GM12878 (cell line): ENCODE data around the gene SPTAN1. TPM values are rescaled to one million over a fixed set of nuclear protein-coding genes. Genes with fewer than 3 reads are reported as not detected.

Experiments
- ATAC-seq: fragments of 200-7000 bp; cut with Tn5 transposase; 3 replicates; pipeline ENCODE4 v1.9.1; 2020; ENCODE audit warnings: mild to moderate bottlenecking, moderate library complexity
- BruUV-seq: library from RNA; stranded (reverse); fragments of 400-500 nt; replicated peaks from 2 replicates; lab custom pipeline; 2021; lab: Mats Ljungman, UMichigan
- CTCF ChIA-PET: fragments of 300-600 bp; sonication (Branson Sonifier 250); formaldehyde crosslinking; extraction: SDS; loops from one replicate; lab custom pipeline; 2021; ENCODE audit warnings: inconsistent platforms; lab: Yijun Ruan, JAX
- POLR2A ChIA-PET: fragments of 350-600 bp; formaldehyde crosslinking; extraction: SDS; loops from one replicate; lab custom pipeline; 2021; ENCODE audit warnings: inconsistent platforms; lab: Charles Lee
- RAD21 ChIA-PET: fragments of 300-600 bp; sonication (Branson Sonifier 250); formaldehyde crosslinking; loops from one replicate; lab custom pipeline; 2023; ENCODE audit warnings: antibody characterized with exemption; ENCODE audit not compliant: unreplicated experiment; lab: Charles Lee
- SMC1A ChIA-PET: fragments of 300-600 bp; sonication (Branson Sonifier 250); formaldehyde crosslinking; loops from one replicate; lab custom pipeline; 2023; ENCODE audit not compliant: unreplicated experiment, uncharacterized antibody; lab: Charles Lee
- DNase-seq: peaks from one replicate; pipeline ENCODE4 v3.0.0-alpha.2; 2011; ENCODE audit warnings: low read depth, low spot score
- FAIRE-seq: peaks from 3 replicates; lab custom pipeline; 2011; peaks lifted over from hg19 to GRCh38; lab: Jason Lieb, UNC
- H2AFZ ChIP-seq: 2 replicates; pipeline ENCODE4 v1.6.0; 2011; ENCODE audit warnings: low read depth, low read length, control low read depth; ENCODE audit not compliant: control insufficient read depth
- H3K27ac ChIP-seq: 2 replicates; pipeline ENCODE4 v1.5.1; 2011; ENCODE audit warnings: control low read depth; ENCODE audit not compliant: control insufficient read depth, insufficient read depth
- H3K27me3 ChIP-seq, 2 experiments: replicated peaks in 1 of 2; 2 replicates each; pipeline versions ENCODE4 v1.6.0 to v1.6.1; 2011; ENCODE audit warnings: low read length in 1 of 2; ENCODE audit not compliant: control insufficient read depth in 2 of 2, insufficient read depth in 2 of 2
- H3K36me3 ChIP-seq, 2 experiments: 2 replicates each; pipeline ENCODE4 v1.5.1; 2011; ENCODE audit warnings: low read length in 1 of 2; ENCODE audit not compliant: control insufficient read depth in 2 of 2, insufficient read depth in 2 of 2
- H3K4me1 ChIP-seq: 2 replicates; pipeline ENCODE4 v1.6.1; 2011; ENCODE audit warnings: mild to moderate bottlenecking, low read length, moderate library complexity, mixed read lengths; ENCODE audit not compliant: control insufficient read depth, insufficient read depth
- H3K4me2 ChIP-seq: 2 replicates; pipeline ENCODE4 v1.6.0; 2011; ENCODE audit warnings: control low read depth; ENCODE audit not compliant: control insufficient read depth, insufficient read depth
- H3K4me3 ChIP-seq: fragments of 200-600 bp; sonication (generic); 2 replicates; pipeline ENCODE4 v1.5.1; 2016
- H3K79me2 ChIP-seq: 2 replicates; pipeline ENCODE4 v1.6.0; 2011; ENCODE audit warnings: low read length; ENCODE audit not compliant: control insufficient read depth, insufficient read depth
- H3K9ac ChIP-seq: 2 replicates; pipeline ENCODE4 v1.8.0; 2011; ENCODE audit warnings: low read length, control low read depth, mixed read lengths; ENCODE audit not compliant: control insufficient read depth, insufficient read depth
- H3K9me3 ChIP-seq: replicated peaks from 3 replicates; pipeline ENCODE4 v1.5.1; 2011; ENCODE audit warnings: mild to moderate bottlenecking, low read length; ENCODE audit not compliant: control insufficient read depth, insufficient read depth
- H4K20me1 ChIP-seq: 2 replicates; pipeline ENCODE4 v1.6.0; 2011; ENCODE audit not compliant: control insufficient read depth, insufficient read depth
- BHLHE40 ChIP-seq, 2 experiments: fragments of 450-650 bp in 1 of 2; IDR thresholded peaks; 2 replicates each; pipeline ENCODE4 v1.6.1; 2011 to 2017; ENCODE audit warnings: low read depth in 2 of 2, borderline replicate concordance in 1 of 2, improper control_type of control experiment in 1 of 2, low read length in 1 of 2, mild to moderate bottlenecking in 1 of 2
- FOXM1 ChIP-seq: IDR thresholded peaks from 2 replicates; pipeline ENCODE4 v1.6.1; 2012; ENCODE audit warnings: low read depth, mild to moderate bottlenecking, inconsistent platforms, low read length, moderate library complexity
- KAT2A ChIP-seq: conservative IDR thresholded peaks from 2 replicates; pipeline ENCODE4 v1.6.1; 2011; ENCODE audit warnings: low read depth, low read length; ENCODE audit not compliant: control insufficient read depth
- KDM1A ChIP-seq: fragments of 200-600 bp; sonication (generic); IDR thresholded peaks from 2 replicates; pipeline ENCODE4 v1.6.1; 2016; ENCODE audit warnings: borderline replicate concordance
- NFYA ChIP-seq: IDR thresholded peaks from 2 replicates; pipeline ENCODE4 v1.6.1; 2011; ENCODE audit warnings: low read depth, mild to moderate bottlenecking, low read length, improper control_type of control experiment, borderline replicate concordance
- NRF1 ChIP-seq: conservative IDR thresholded peaks from 2 replicates; pipeline ENCODE4 v1.6.1; 2011; ENCODE audit warnings: mild to moderate bottlenecking, low read depth, low read length, improper control_type of control experiment
- RAD21 ChIP-seq: IDR thresholded peaks from 2 replicates; pipeline ENCODE4 v1.6.1; 2011; ENCODE audit warnings: mild to moderate bottlenecking, low read depth, low read length, moderate library complexity; ENCODE audit not compliant: insufficient read depth
- TAF1 ChIP-seq: IDR thresholded peaks from 2 replicates; pipeline ENCODE4 v1.6.1; 2011; ENCODE audit warnings: mild to moderate bottlenecking, low read depth, low read length, borderline replicate concordance
- ZNF207 ChIP-seq: fragments of 450-650 bp; IDR thresholded peaks from 2 replicates; pipeline ENCODE4 v1.6.1; 2014; ENCODE audit warnings: antibody characterized with exemption, mild to moderate bottlenecking, borderline replicate concordance
- WGBS: methylation state at CpG from one replicate; pipeline ENCODE4 v1.1.6; 2016; ENCODE audit warnings: low lambda C conversion rate; ENCODE audit not compliant: insufficient replicate concordance, insufficient coverage; ENCODE audit errors: missing lambda C conversion rate; 5-methylcytosine and 5-hydroxymethylcytosine counted together
- in situ Hi-C: fragments of 300-500 bp; cut with MboI; formaldehyde crosslinking; loops from 9 replicates; pipeline ENCODE4 v1.14.3; 2018; ENCODE audit warnings: mixed read lengths
- intact Hi-C: fragments of 100-400 bp; cut with micrococcal nuclease; formaldehyde crosslinking; loops from one replicate; pipeline ENCODE4 v1.14.2; 2022; ENCODE audit not compliant: unreplicated experiment
- polyA plus RNA-seq, 11 experiments: library from polyadenylated mRNA; depleted of rRNA in 4 of 11; unstranded in 6 of 11; stranded (reverse) in 5 of 11; fragments of >200 nt; fragmentation: Nextera tagmentation in 4 of 11; fragmentation: Illumina TruSeq in 1 of 11; extraction: Ambion mirVana in 4 of 11; extraction: Trizol in 1 of 11; gene quantifications; 1 replicate in 1 of 11; 2 replicates in 10 of 11; pipeline versions ENCODE4 v1.2.1 to v1.2.3, GENCODE V29; 2011 to 2016; ENCODE audit warnings: inconsistent platforms in 2 of 11, missing spikeins in 2 of 11, low read depth in 1 of 11
- total RNA-seq, 4 experiments: library from RNA; depleted of rRNA in 3 of 4; stranded (reverse); fragments of >200 nt in 3 of 4; fragmentation: Illumina TruSeq in 1 of 4; extraction: Trizol in 1 of 4; gene quantifications; 2 replicates each; pipeline versions ENCODE4 v1.2.1 to v1.2.3, GENCODE V29; 2013 to 2021
- TF ChIP-seq, protein P1 (sequence below): fragments of 450-650 bp; IDR thresholded peaks from 2 replicates; pipeline ENCODE4 v1.6.1; 2017; ENCODE audit warnings: mild to moderate bottlenecking, moderate library complexity
- TF ChIP-seq, protein P2 (sequence below): IDR thresholded peaks from 2 replicates; pipeline ENCODE4 v1.6.1; 2012; ENCODE audit warnings: low read length, inconsistent platforms
- TF ChIP-seq, protein P3 (sequence below): fragments of 150-350 bp; IDR thresholded peaks from 2 replicates; pipeline ENCODE4 v1.6.1; 2014; ENCODE audit warnings: mild to moderate bottlenecking, low read depth, low read length
- TF ChIP-seq, protein P4 (sequence below), 3 experiments: IDR thresholded peaks in 2 of 3; conservative IDR thresholded peaks in 1 of 3; 2 replicates each; pipeline ENCODE4 v1.5.1; 2011; ENCODE audit warnings: low read depth in 3 of 3, low read length in 3 of 3, mild to moderate bottlenecking in 3 of 3, control low read depth in 2 of 3, moderate library complexity in 2 of 3, inconsistent platforms in 1 of 3, mixed read lengths in 1 of 3; ENCODE audit not compliant: control insufficient read depth in 2 of 3, insufficient read depth in 1 of 3; ENCODE audit errors: extremely low read depth in 1 of 3

SPTAN1 gene
- total and polyA plus RNA-seq, 10 of the 15 experiments (the other 5 are each of a cell fraction or from before 2014, with no cell fraction given) = 18.7 to 156 (median 73.6) TPM

DNA sequence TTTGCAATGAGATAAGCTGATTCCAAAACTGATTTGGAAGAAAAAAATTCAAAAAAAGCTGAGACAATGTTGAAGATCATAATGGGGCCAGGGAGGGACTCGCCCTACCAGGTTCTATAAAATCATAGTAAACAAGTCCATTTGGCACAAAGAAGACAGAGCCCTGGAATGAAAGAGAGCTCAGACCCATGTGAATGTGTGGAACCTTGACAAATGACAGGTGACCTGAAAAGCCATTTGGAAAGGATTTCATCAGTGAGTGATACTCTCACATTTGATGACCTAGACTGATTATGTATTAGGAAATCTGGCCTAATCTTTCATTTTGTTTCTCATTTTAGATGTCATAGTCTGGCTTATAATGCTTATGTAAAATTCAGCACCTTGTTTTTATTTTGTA is 26.8 kb downstream of the SPTAN1 start (continued):
- TF ChIP-seq, protein P1, sequence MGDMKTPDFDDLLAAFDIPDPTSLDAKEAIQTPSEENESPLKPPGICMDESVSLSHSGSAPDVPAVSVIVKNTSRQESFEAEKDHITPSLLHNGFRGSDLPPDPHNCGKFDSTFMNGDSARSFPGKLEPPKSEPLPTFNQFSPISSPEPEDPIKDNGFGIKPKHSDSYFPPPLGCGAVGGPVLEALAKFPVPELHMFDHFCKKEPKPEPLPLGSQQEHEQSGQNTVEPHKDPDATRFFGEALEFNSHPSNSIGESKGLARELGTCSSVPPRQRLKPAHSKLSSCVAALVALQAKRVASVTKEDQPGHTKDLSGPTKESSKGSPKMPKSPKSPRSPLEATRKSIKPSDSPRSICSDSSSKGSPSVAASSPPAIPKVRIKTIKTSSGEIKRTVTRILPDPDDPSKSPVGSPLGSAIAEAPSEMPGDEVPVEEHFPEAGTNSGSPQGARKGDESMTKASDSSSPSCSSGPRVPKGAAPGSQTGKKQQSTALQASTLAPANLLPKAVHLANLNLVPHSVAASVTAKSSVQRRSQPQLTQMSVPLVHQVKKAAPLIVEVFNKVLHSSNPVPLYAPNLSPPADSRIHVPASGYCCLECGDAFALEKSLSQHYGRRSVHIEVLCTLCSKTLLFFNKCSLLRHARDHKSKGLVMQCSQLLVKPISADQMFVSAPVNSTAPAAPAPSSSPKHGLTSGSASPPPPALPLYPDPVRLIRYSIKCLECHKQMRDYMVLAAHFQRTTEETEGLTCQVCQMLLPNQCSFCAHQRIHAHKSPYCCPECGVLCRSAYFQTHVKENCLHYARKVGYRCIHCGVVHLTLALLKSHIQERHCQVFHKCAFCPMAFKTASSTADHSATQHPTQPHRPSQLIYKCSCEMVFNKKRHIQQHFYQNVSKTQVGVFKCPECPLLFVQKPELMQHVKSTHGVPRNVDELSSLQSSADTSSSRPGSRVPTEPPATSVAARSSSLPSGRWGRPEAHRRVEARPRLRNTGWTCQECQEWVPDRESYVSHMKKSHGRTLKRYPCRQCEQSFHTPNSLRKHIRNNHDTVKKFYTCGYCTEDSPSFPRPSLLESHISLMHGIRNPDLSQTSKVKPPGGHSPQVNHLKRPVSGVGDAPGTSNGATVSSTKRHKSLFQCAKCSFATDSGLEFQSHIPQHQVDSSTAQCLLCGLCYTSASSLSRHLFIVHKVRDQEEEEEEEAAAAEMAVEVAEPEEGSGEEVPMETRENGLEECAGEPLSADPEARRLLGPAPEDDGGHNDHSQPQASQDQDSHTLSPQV = no peak

DNA sequence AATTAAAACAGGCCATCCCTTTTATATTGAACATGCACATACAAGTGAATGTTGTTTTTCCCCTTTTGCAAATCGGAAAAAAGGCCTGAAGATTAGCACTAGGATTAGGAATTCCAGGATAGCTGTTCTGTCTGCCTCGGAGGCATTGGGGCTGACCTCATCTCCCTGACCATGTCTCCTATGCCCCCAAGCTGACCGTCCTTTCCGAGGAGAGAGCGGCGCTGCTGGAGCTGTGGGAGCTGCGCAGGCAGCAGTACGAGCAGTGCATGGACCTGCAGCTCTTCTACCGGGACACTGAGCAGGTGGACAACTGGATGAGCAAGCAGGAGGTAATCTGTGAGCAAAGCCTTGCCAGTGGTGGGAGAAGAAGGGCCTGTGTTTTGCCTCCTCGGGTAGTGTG is 28.3 kb downstream of the SPTAN1 start:
- POLR2A ChIA-PET = interaction anchor here (0.5 to 1.1 kb wide), 2 partner anchors 22 to 75 kb away, joined by 3 to 4 read pairs; no protein-coding TSS in a partner anchor
- ATAC-seq = no peak
- Histone ChIP-seq H3K27ac (no peak overlapping the region), H3K4me1 (no peaks in the 10 kb centered on the region), H3K27me3 (no peaks in the 10 kb centered on the region), H3K9me3 (no peaks in the 10 kb centered on the region), H3K4me2 (no peak overlapping the region), H3K9ac (no peak overlapping the region), H3K79me2 (no peaks in the 10 kb centered on the region), H3K36me3 (peaks cover 22 to 28% of the 10 kb centered on the region in 2 experiments), H3K4me3 (no peak overlapping the region), H4K20me1 (no peaks in the 10 kb centered on the region), H2AFZ (no peak overlapping the region)
- BruUV-seq = no TSS peak
- FAIRE-seq = no peak
- CTCF ChIA-PET = no interaction called here
- SMC1A ChIA-PET = interaction anchor here (1.6 kb wide), 1 partner anchor 22 kb away, joined by 4 read pairs; no protein-coding TSS in a partner anchor
- in situ Hi-C loops (no loop called here), intact Hi-C loops (no loop called here)
- RAD21 ChIA-PET = no interaction called here
- WGBS = 86% methylated on average over 10 of the region's 10 CpGs
- DNase-seq = no peak
- TF ChIP-seq NRF1 = no peak
- TF ChIP-seq, protein P2, sequence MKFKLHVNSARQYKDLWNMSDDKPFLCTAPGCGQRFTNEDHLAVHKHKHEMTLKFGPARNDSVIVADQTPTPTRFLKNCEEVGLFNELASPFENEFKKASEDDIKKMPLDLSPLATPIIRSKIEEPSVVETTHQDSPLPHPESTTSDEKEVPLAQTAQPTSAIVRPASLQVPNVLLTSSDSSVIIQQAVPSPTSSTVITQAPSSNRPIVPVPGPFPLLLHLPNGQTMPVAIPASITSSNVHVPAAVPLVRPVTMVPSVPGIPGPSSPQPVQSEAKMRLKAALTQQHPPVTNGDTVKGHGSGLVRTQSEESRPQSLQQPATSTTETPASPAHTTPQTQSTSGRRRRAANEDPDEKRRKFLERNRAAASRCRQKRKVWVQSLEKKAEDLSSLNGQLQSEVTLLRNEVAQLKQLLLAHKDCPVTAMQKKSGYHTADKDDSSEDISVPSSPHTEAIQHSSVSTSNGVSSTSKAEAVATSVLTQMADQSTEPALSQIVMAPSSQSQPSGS = no peak
- TF ChIP-seq, protein P3, sequence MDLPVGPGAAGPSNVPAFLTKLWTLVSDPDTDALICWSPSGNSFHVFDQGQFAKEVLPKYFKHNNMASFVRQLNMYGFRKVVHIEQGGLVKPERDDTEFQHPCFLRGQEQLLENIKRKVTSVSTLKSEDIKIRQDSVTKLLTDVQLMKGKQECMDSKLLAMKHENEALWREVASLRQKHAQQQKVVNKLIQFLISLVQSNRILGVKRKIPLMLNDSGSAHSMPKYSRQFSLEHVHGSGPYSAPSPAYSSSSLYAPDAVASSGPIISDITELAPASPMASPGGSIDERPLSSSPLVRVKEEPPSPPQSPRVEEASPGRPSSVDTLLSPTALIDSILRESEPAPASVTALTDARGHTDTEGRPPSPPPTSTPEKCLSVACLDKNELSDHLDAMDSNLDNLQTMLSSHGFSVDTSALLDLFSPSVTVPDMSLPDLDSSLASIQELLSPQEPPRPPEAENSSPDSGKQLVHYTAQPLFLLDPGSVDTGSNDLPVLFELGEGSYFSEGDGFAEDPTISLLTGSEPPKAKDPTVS = no peak
- TF ChIP-seq BHLHE40 (IDR thresholded peaks at IDR 0.05; ENCODE audit: borderline replicate concordance in 1 of 2, low read depth in 2 of 2, low read length in 1 of 2) = no peak
- TF ChIP-seq, protein P4, sequence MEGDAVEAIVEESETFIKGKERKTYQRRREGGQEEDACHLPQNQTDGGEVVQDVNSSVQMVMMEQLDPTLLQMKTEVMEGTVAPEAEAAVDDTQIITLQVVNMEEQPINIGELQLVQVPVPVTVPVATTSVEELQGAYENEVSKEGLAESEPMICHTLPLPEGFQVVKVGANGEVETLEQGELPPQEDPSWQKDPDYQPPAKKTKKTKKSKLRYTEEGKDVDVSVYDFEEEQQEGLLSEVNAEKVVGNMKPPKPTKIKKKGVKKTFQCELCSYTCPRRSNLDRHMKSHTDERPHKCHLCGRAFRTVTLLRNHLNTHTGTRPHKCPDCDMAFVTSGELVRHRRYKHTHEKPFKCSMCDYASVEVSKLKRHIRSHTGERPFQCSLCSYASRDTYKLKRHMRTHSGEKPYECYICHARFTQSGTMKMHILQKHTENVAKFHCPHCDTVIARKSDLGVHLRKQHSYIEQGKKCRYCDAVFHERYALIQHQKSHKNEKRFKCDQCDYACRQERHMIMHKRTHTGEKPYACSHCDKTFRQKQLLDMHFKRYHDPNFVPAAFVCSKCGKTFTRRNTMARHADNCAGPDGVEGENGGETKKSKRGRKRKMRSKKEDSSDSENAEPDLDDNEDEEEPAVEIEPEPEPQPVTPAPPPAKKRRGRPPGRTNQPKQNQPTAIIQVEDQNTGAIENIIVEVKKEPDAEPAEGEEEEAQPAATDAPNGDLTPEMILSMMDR (IDR thresholded peaks at IDR 0.05 in 2 of 3, conservative IDR thresholded peaks at IDR 0.05 in 1 of 3; ENCODE audit: control insufficient read depth in 2 of 3, extremely low read depth in 1 of 3, insufficient read depth in 1 of 3, low read depth in 3 of 3, low read length in 3 of 3) = no peak
- TF ChIP-seq KAT2A = no peak
- TF ChIP-seq TAF1 = no peak
- TF ChIP-seq FOXM1 = no peak
- TF ChIP-seq RAD21 = no peak
- TF ChIP-seq ZNF207 = no peak
- no peak for TF ChIP-seq KDM1A
- TF ChIP-seq NFYA = no peak
